Endothelial cell of umbilical vein (primary cell): Measurements from ENCODE around the gene POLR3GL. TPM values are rescaled to one million over a fixed set of nuclear protein-coding genes. Genes with fewer than 3 reads are reported as not detected.

Experiments
- BruUV-seq: library from RNA; stranded (reverse); fragments of 400-500 nt; replicated peaks from 2 replicates; lab custom pipeline; 2021; lab: Mats Ljungman, UMichigan
- CTCF ChIA-PET: fragments of 300-600, 350-600 bp; sonication (Branson Sonifier 250); formaldehyde crosslinking; loops from one replicate; lab custom pipeline; 2021; ENCODE audit warnings: antibody characterized with exemption, inconsistent platforms; lab: Charles Lee
- POLR2A ChIA-PET: fragments of 300-600, 350-600 bp; sonication (Branson Sonifier 250); formaldehyde crosslinking; loops from one replicate; lab custom pipeline; 2021; ENCODE audit warnings: antibody characterized with exemption, inconsistent platforms; lab: Charles Lee
- DNase-seq: peaks from one replicate; pipeline ENCODE4 v3.0.0-alpha.2; 2011; ENCODE audit warnings: low read depth, low spot score
- FAIRE-seq: peaks from 2 replicates; lab custom pipeline; 2011; peaks lifted over from hg19 to GRCh38; lab: Jason Lieb, UNC
- H2AFZ ChIP-seq: 2 replicates; pipeline ENCODE4 v1.6.0; 2012; ENCODE audit warnings: low read depth, low read length, control low read depth, inconsistent platforms
- H3K27ac ChIP-seq: 2 replicates; pipeline ENCODE4 v1.5.1; 2011; ENCODE audit warnings: low read depth, mild to moderate bottlenecking, control low read depth, low read length, moderate library complexity; ENCODE audit not compliant: insufficient read depth
- H3K27me3 ChIP-seq, 2 experiments: 2 replicates each; pipeline versions ENCODE4 v1.6.0 to v1.6.1; 2011; ENCODE audit warnings: low read length in 2 of 2, mixed read lengths in 1 of 2; ENCODE audit not compliant: control insufficient read depth in 2 of 2, insufficient read depth in 2 of 2
- H3K36me3 ChIP-seq, 2 experiments: 2 replicates in 1 of 2; 3 replicates in 1 of 2; pipeline ENCODE4 v1.5.1; 2011; ENCODE audit warnings: low read length in 2 of 2, mild to moderate bottlenecking in 1 of 2, moderate library complexity in 1 of 2; ENCODE audit not compliant: control insufficient read depth in 2 of 2, insufficient read depth in 2 of 2; ENCODE audit errors: extremely low read depth in 1 of 2
- H3K4me1 ChIP-seq: 3 replicates; pipeline ENCODE4 v1.5.1; 2011; ENCODE audit warnings: mild to moderate bottlenecking, low read length; ENCODE audit not compliant: control insufficient read depth, insufficient read depth; ENCODE audit errors: extremely low read depth
- H3K4me2 ChIP-seq: 2 replicates; pipeline ENCODE4 v1.6.1; 2011; ENCODE audit warnings: low read length, control low read depth, mixed read lengths; ENCODE audit not compliant: insufficient read depth
- H3K4me3 ChIP-seq, 3 experiments: fragments of 200-600 bp in 1 of 3; sonication (generic), shearing (Covaris generic) in 1 of 3; replicated peaks in 1 of 3; 2 replicates each; pipeline ENCODE4 v1.5.1; 2011 to 2016; ENCODE audit warnings: control low read depth in 3 of 3, low read length in 3 of 3, mild to moderate bottlenecking in 2 of 3, inconsistent platforms in 1 of 3, low read depth in 1 of 3, moderate library complexity in 1 of 3; ENCODE audit not compliant: insufficient read depth in 1 of 3
- H3K79me2 ChIP-seq: 2 replicates; pipeline ENCODE4 v1.6.0; 2012; ENCODE audit warnings: low read length, inconsistent platforms; ENCODE audit not compliant: control insufficient read depth, insufficient read depth
- H3K9ac ChIP-seq: replicated peaks from 2 replicates; pipeline ENCODE3; 2011; ENCODE audit warnings: low read length, control low read depth; ENCODE audit not compliant: insufficient read depth; ENCODE audit errors: extremely low read depth
- H3K9me1 ChIP-seq: replicated peaks from 3 replicates; pipeline ENCODE4 v1.6.0; 2011; ENCODE audit warnings: mild to moderate bottlenecking, low read length; ENCODE audit not compliant: control insufficient read depth, insufficient read depth; ENCODE audit errors: extremely low read depth
- H3K9me3 ChIP-seq: replicated peaks from 2 replicates; pipeline ENCODE4 v1.5.1; 2012; ENCODE audit warnings: low read length, inconsistent platforms; ENCODE audit not compliant: control insufficient read depth, insufficient read depth
- H4K20me1 ChIP-seq: replicated peaks from 2 replicates; pipeline ENCODE3; 2011; ENCODE audit warnings: mild to moderate bottlenecking, low read length; ENCODE audit not compliant: control insufficient read depth, insufficient read depth; ENCODE audit errors: extremely low read depth
- EZH2 ChIP-seq: IDR thresholded peaks from 2 replicates; pipeline ENCODE4 v1.6.1; 2012; ENCODE audit warnings: borderline replicate concordance, low read depth, mild to moderate bottlenecking, moderate library complexity, low read length, inconsistent platforms; ENCODE audit not compliant: severe bottlenecking
- FOS ChIP-seq: IDR thresholded peaks from 2 replicates; pipeline ENCODE4 v1.6.1; 2011; ENCODE audit warnings: mild to moderate bottlenecking, low read length, moderate library complexity, borderline replicate concordance; ENCODE audit not compliant: insufficient read depth
- GATA2 ChIP-seq: IDR thresholded peaks from 2 replicates; pipeline ENCODE4 v1.7.0; 2011; ENCODE audit warnings: low read depth, mild to moderate bottlenecking, moderate library complexity, mixed read lengths, low read length; ENCODE audit not compliant: insufficient read length, insufficient read depth
- JUN ChIP-seq: IDR thresholded peaks from 2 replicates; pipeline ENCODE4 v1.6.1; 2011; ENCODE audit warnings: borderline replicate concordance, low read depth; ENCODE audit not compliant: insufficient read length, insufficient read depth
- MAX ChIP-seq: IDR thresholded peaks from 2 replicates; pipeline ENCODE4 v1.6.1; 2011; ENCODE audit not compliant: insufficient read depth, insufficient read length
- POLR2A ChIP-seq: IDR thresholded peaks from 2 replicates; pipeline ENCODE4 v1.6.1; 2012; ENCODE audit warnings: low read depth, mild to moderate bottlenecking, control low read depth, low read length
- POLR2AphosphoS5 ChIP-seq: IDR thresholded peaks from 2 replicates; pipeline ENCODE4 v1.6.1; 2012; ENCODE audit warnings: low read depth, mild to moderate bottlenecking, control low read depth, low read length, moderate library complexity; ENCODE audit not compliant: insufficient read depth
- dilution Hi-C: fragments of 300-500 bp; cut with MboI; formaldehyde crosslinking; loops from one replicate; pipeline ENCODE4 v1.15.0; 2019; ENCODE audit warnings: low sequenced_read_pairs; ENCODE audit not compliant: extremely low pct_ligation_motif_present
- intact Hi-C: fragments of 100-400 bp; cut with micrococcal nuclease; formaldehyde crosslinking; loops from one replicate; pipeline ENCODE4 v1.10.0; 2022
- polyA plus RNA-seq, 4 experiments: library from polyadenylated mRNA; depleted of rRNA in 3 of 4; stranded (reverse) in 3 of 4; unstranded in 1 of 4; fragments of >200 nt; gene quantifications; 2 replicates each; pipeline versions ENCODE4 v1.2.1 to v1.2.3, GENCODE V29; 2011 to 2012; ENCODE audit warnings: missing spikeins in 1 of 4
- total RNA-seq: library from RNA; stranded (reverse); gene quantifications from 2 replicates; pipeline ENCODE4 v1.2.3, GENCODE V29; 2021
- TF ChIP-seq, protein P1 (sequence below), 2 donors: IDR thresholded peaks; 1 replicate in 1 of 2; 2 replicates in 1 of 2; pipeline ENCODE4 v1.5.1; 2011; ENCODE audit warnings: low read length in 2 of 2, mild to moderate bottlenecking in 2 of 2, moderate library complexity in 2 of 2, control low read depth in 1 of 2, inconsistent platforms in 1 of 2, low read depth in 1 of 2; ENCODE audit not compliant: insufficient read depth in 1 of 2; ENCODE audit errors: extremely low read depth in 1 of 2

Gene POLR3GL
- total and polyA plus RNA-seq, 2 donors (not counting 3 experiments of a cell fraction or from before 2014, with no cell fraction given): 12.4 to 15.3 TPM

DNA sequence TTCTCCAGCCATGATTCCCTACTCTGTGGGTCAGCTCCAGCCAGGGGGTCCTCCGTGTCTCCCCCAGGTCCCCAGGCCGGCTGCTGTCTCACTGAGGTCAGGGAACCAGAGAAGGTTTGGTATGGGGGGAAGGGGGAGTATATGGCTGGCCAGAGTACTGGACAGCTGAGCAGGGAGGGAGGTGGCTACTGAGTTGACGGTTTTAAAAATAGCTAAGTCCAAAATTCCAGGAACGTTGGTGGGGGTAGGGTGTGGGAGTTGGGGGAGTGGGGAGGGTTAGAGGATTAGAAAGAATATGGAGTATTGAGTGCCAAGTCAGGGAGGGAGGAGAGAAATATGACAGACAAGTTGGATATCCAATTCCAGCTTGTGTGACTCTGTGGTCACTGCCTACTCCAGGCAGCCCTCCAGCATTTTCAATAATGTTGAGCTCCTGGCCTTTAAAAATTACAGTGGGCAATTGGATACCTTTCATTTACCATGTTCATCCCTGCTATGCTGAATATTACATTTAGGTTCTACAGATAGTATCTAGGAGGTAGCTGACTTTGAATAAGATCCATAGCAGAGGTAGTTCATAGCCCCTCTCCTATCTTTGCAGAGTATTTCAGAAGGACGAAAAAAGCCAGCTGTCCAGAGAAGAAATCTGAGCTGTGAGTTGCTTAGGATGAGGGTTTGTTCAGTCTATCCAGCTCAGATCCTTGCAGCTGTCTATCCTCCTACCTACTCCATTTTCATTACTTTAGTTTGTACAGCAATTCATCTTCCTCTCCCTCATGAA, 57.3 kb downstream of the POLR3GL start, which contains the start of gene HJV:
Gene HJV, minus strand, starts transcription at position 114 of the 781 bp plus-strand sequence. CDS start 1,504 bp downstream, outside the sequence.
- no peaks in the 10 kb centered on the region for H3K4me1 ChIP-seq
- H3K79me2 ChIP-seq: no peaks in the 10 kb centered on the region
- dilution Hi-C loops: no loop called here
- ChIA-PET POLR2A (interaction anchor here (1.2 kb wide), 1 partner anchor 30 kb away, joined by 4 read pairs; no protein-coding TSS in a partner anchor), CTCF (interaction anchor here (0.5 to 2.9 kb wide), 8 partner anchors 10 to 176 kb away, joined by 3 to 19 read pairs (median 6); partner anchors contain the start of gene NUDT17)
- no TSS peak for BruUV-seq
- DNase-seq (no peak), FAIRE-seq (no peak)
- no peak within 1 kb of the TSS for H3K9ac ChIP-seq
- no peak within 1 kb of the TSS for H3K27ac ChIP-seq
- H3K4me3 ChIP-seq: no peak within 1 kb of the TSS
- no peaks in the 10 kb centered on the region for H3K9me1 ChIP-seq
- H3K36me3 ChIP-seq: no peaks in the 10 kb centered on the region
- H3K9me3 ChIP-seq: no peaks in the 10 kb centered on the region
- no peaks in the 10 kb centered on the region for H4K20me1 ChIP-seq
- no peak within 1 kb of the TSS for H2AFZ ChIP-seq
- no peak within 1 kb of the TSS for H3K4me2 ChIP-seq
- TF ChIP-seq POLR2AphosphoS5 (no peak), FOS (no peak), MAX (no peak), JUN (no peak), POLR2A (no peak), GATA2 (no peak), EZH2 (no peak)
- TF ChIP-seq, protein P1, sequence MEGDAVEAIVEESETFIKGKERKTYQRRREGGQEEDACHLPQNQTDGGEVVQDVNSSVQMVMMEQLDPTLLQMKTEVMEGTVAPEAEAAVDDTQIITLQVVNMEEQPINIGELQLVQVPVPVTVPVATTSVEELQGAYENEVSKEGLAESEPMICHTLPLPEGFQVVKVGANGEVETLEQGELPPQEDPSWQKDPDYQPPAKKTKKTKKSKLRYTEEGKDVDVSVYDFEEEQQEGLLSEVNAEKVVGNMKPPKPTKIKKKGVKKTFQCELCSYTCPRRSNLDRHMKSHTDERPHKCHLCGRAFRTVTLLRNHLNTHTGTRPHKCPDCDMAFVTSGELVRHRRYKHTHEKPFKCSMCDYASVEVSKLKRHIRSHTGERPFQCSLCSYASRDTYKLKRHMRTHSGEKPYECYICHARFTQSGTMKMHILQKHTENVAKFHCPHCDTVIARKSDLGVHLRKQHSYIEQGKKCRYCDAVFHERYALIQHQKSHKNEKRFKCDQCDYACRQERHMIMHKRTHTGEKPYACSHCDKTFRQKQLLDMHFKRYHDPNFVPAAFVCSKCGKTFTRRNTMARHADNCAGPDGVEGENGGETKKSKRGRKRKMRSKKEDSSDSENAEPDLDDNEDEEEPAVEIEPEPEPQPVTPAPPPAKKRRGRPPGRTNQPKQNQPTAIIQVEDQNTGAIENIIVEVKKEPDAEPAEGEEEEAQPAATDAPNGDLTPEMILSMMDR (IDR thresholded peaks at IDR 0.05; ENCODE audit: extremely low read depth in 1 of 2, insufficient read depth in 1 of 2, low read depth in 1 of 2, low read length in 2 of 2): no peak
- H3K27me3 ChIP-seq: peaks cover 46 to 57% of the 10 kb centered on the region in 2 experiments
- intact Hi-C loops: no loop called here
